GM10248 (cell line): ENCODE measurements around the gene TP53.

Experiments
- CTCF ChIA-PET: fragments of 300-600 bp; sonication (Branson Sonifier 250); formaldehyde crosslinking; extraction: SDS; loops from one replicate; lab custom pipeline; 2021; ENCODE audit warnings: antibody characterized with exemption; lab: Yijun Ruan, JAX
- POLR2A ChIA-PET: fragments of 350-650 bp; sonication (Branson Sonifier 250); formaldehyde crosslinking; extraction: SDS; loops from one replicate; lab custom pipeline; 2020; ENCODE audit warnings: antibody characterized with exemption; lab: Yijun Ruan, JAX
- DNase-seq: peaks from one replicate; pipeline ENCODE4 v3.0.0; 2012; ENCODE audit errors: extremely low spot score
- TF ChIP-seq, protein P1 (sequence below): IDR thresholded peaks from 2 replicates; pipeline ENCODE4 v1.5.1; 2012; ENCODE audit warnings: mild to moderate bottlenecking, low read depth; ENCODE audit errors: extremely low read depth, missing control alignments, control extremely low read depth

The TP53 gene

GRCh38 chr17:7703584-7704479, 16.5 kb upstream of the TP53 start:
- TF ChIP-seq, protein P1, sequence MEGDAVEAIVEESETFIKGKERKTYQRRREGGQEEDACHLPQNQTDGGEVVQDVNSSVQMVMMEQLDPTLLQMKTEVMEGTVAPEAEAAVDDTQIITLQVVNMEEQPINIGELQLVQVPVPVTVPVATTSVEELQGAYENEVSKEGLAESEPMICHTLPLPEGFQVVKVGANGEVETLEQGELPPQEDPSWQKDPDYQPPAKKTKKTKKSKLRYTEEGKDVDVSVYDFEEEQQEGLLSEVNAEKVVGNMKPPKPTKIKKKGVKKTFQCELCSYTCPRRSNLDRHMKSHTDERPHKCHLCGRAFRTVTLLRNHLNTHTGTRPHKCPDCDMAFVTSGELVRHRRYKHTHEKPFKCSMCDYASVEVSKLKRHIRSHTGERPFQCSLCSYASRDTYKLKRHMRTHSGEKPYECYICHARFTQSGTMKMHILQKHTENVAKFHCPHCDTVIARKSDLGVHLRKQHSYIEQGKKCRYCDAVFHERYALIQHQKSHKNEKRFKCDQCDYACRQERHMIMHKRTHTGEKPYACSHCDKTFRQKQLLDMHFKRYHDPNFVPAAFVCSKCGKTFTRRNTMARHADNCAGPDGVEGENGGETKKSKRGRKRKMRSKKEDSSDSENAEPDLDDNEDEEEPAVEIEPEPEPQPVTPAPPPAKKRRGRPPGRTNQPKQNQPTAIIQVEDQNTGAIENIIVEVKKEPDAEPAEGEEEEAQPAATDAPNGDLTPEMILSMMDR = no peak
- DNase-seq = no peak
- ChIA-PET POLR2A (no interaction called here), CTCF (interaction anchor here (1.3 kb wide), 1 partner anchor 16 kb away, joined by 5 read pairs; the partner anchor contains the start of gene WRAP53)

DNA sequence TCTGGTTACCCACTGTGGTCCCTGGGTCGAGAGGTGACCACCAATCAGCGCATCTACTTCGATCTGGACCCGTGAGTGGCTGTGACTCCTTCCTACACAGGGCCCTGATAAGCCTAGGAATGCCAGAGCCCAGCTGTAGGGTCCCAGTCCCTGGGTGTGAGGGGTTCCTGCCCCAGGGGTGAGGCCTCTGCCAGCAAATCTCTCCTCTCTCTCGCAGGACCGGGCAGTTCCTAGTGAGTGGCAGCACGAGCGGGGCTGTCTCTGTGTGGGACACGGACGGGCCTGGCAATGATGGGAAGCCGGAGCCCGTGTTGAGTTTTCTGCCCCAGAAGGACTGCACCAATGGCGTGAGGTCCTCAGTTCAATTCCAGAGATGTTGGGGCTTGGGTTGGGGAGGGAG, 15.5 kb upstream of the TP53 start:
- DNase-seq = no peak
- TF ChIP-seq, protein P1 = no peak
- CTCF ChIA-PET = interaction anchor here (1.3 kb wide), 1 partner anchor 15 kb away, joined by 5 read pairs; the partner anchor contains the start of gene WRAP53
- POLR2A ChIA-PET = no interaction called here

GRCh38 chr17:7701681-7702080, 14.4 kb upstream of the TP53 start:
- POLR2A ChIA-PET = no interaction called here
- no peak for DNase-seq
- CTCF ChIA-PET = interaction anchor here (1.2 kb wide), 1 partner anchor 15 kb away, joined by 3 read pairs; no protein-coding TSS in a partner anchor
- TF ChIP-seq, protein P1 = no peak

DNA sequence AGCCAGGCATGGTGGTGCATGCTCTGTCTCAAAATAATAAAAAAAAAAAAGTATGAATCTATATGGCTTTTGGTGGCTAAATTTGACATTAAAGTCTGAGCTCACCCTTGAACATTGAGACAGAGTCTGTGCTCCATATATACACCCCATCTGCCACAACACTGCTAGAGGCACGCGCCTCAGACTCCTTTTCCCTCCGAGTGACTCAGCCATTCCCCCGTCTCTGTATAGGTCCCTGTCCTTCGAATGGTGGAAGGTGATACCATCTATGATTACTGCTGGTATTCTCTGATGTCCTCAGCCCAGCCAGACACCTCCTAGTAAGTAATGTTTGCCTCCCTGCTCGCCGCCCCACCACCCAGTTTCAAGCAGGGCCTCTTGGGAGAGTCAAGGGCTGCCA, 13.2 kb upstream of the TP53 start:
- TF ChIP-seq, protein P1 = no peak
- ChIA-PET POLR2A (no interaction called here), CTCF (no interaction called here)
- no peak for DNase-seq

DNA sequence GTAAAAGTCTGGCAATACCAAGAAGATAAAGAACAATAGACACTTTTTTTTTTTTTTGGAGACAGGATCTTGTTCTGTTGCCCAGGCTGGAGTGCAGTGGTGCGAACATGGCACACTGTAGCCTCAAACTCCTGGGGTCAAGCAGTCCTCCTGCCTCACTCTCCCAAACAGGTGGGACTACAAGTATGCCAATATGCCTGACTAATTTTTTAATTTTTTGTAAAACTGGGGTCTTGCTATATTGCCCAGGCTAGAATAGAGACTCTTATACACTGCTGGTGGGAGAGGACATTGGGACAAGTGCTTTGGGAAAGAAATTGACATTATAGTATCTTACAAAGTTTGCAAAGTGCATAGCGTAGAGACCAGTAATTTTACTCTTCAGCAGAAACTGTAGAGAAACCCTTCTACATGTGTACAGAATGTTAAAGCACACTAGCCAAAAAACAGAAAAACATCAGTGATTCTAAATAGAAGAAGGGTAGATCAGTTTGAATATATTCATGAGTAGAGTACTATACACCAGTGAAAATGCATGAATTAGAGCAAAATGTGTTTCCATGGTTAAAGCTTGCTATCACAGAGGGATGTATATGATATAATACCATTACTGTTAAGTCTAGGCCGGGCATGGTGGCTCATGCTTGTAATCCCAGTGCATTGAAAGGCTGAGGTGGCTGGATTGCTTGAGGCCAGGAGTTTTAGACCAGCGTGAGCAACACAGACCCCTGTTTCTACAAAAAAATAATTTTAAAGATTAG, 10.7 kb upstream of the TP53 start:
- DNase-seq = no peak
- ChIA-PET CTCF (no interaction called here), POLR2A (no interaction called here)
- TF ChIP-seq, protein P1 = no peak

- ChIA-PET CTCF (no interaction called here), POLR2A (no interaction called here)
- TF ChIP-seq, protein P1 = no peak
- no peak for DNase-seq
Observed at GRCh38 chr17:7695586-7695985, 8.3 kb upstream of the TP53 start.
